ENCODE results near the gene SERPINH1. TPM values are rescaled to one million over a fixed set of nuclear protein-coding genes. Genes with fewer than 3 reads are reported as not detected.

The SERPINH1 gene
- polyA plus RNA-seq, 2 of the 4 experiments (the other 2 are of a cell fraction), result 70.7 to 162 TPM

GRCh38 chr11:75566763-75567279 is 4.8 kb downstream of the SERPINH1 start:
- ChIA-PET CTCF (interaction anchor here (0.6 to 17.9 kb wide), 5 partner anchors 8 to 287 kb away, joined by 3 to 137 read pairs (median 4); no protein-coding TSS in a partner anchor), POLR2A (no interaction called here)
- Histone ChIP-seq H3K4me2 (no peak overlapping the region), H3K4me3 (no peak overlapping the region), H3K4me1 (peaks cover 31% of the 10 kb centered on the region), H3K27ac (no peak overlapping the region; a peak in 1 of 6 replicates), H3K9me3 (no peaks in the 10 kb centered on the region)
- TF ChIP-seq CBX8 (IDR thresholded peaks at IDR 0.05), result no peak
- ATAC-seq (no peak), DNase-seq (ENCODE audit: low read depth in 1 of 2, low spot score in 1 of 2) (no peak), FAIRE-seq (no peak)
- WGBS (ENCODE audit: missing lambda C conversion rate), result 97% methylated on average over 34 of the region's 34 CpGs

- WGBS (ENCODE audit: missing lambda C conversion rate), result 94% methylated on average over 6 of the region's 6 CpGs
- TF ChIP-seq CBX8 (IDR thresholded peaks at IDR 0.05), result no peak
- TF ChIP-seq MAX (IDR thresholded peaks at IDR 0.05), result no peak
- TF ChIP-seq MAZ (IDR thresholded peaks at IDR 0.05; ENCODE audit: borderline replicate concordance, low read depth, low read length), result no peak
- TF ChIP-seq KDM1A (IDR thresholded peaks at IDR 0.05; ENCODE audit: low read depth), result no peak
- no peak for TF ChIP-seq RCOR1 (IDR thresholded peaks at IDR 0.05; ENCODE audit: low read depth, low read length)
- TF ChIP-seq CBX2 (IDR thresholded peaks at IDR 0.05; ENCODE audit: borderline replicate concordance, low read depth), result no peak
- TF ChIP-seq HDAC2 (IDR thresholded peaks at IDR 0.05), result no peak
- TF ChIP-seq JUN (IDR thresholded peaks at IDR 0.05), result no peak
- TF ChIP-seq BCL3 (IDR thresholded peaks at IDR 0.05), result no peak
- no peak for TF ChIP-seq EHF (CRISPR knock-in tag; IDR thresholded peaks at IDR 0.05)
- no peak for TF ChIP-seq CTCF (IDR thresholded peaks at IDR 0.05)
- TF ChIP-seq HEYL (CRISPR knock-in tag; IDR thresholded peaks at IDR 0.05), result no peak
- no peak for TF ChIP-seq CEBPB (IDR thresholded peaks at IDR 0.05)
- TF ChIP-seq TP53 (CRISPR knock-in tag; IDR thresholded peaks at IDR 0.05), result no peak
- no peak for TF ChIP-seq CHD4 (IDR thresholded peaks at IDR 0.05; ENCODE audit: borderline replicate concordance)
- no peak for TF ChIP-seq BHLHE40 (IDR thresholded peaks at IDR 0.05; ENCODE audit: low read depth, low read length)
- no peak for TF ChIP-seq SREBF2 (IDR thresholded peaks at IDR 0.05)
- TF ChIP-seq ATOH8 (CRISPR knock-in tag; IDR thresholded peaks at IDR 0.05; ENCODE audit: low read depth), result no peak
- no peak for TF ChIP-seq KDM5A (IDR thresholded peaks at IDR 0.05)
- DNase-seq (ENCODE audit: low read depth in 1 of 2, low spot score in 1 of 2) (no peak), FAIRE-seq (no peak), ATAC-seq (no peak)
- POLR2A ChIA-PET, result no interaction called here
- Histone ChIP-seq H3K4me1 (peaks cover 31% of the 10 kb centered on the region), H3K4me3 (no peak overlapping the region), H3K27ac (no peak overlapping the region), H3K9me3 (no peaks in the 10 kb centered on the region), H3K4me2 (no peak overlapping the region)
- CTCF ChIA-PET, result interaction anchor here (0.9 to 17.9 kb wide), 2 partner anchors 7 to 13 kb away, joined by 3 to 137 read pairs; no protein-coding TSS in a partner anchor
Measured at GRCh38 chr11:75567971-75568370, 5.9 kb downstream of the SERPINH1 start.

- ATAC-seq, result no peak
- FAIRE-seq, result no peak
- no peak overlapping the region for H3K4me2 ChIP-seq
- WGBS (ENCODE audit: missing lambda C conversion rate), result 92% methylated on average over 14 of the region's 14 CpGs
- POLR2A ChIA-PET, result no interaction called here
- DNase-seq (ENCODE audit: low read depth in 1 of 2, low spot score in 1 of 2), result no peak
- no peak overlapping the region for H3K4me3 ChIP-seq
- peaks cover 27% of the 10 kb centered on the region for H3K4me1 ChIP-seq
- no peaks in the 10 kb centered on the region for H3K9me3 ChIP-seq
- no peak overlapping the region for H3K27ac ChIP-seq
- CTCF ChIA-PET, result interaction anchor here (0.6 to 17.9 kb wide), 7 partner anchors 6 to 259 kb away, joined by 3 to 137 read pairs (median 3); no protein-coding TSS in a partner anchor
- TF ChIP-seq POLR2A (IDR thresholded peaks at IDR 0.05; ENCODE audit: low read length) (no peak), POLR2AphosphoS2 (conservative IDR thresholded peaks at IDR 0.05; ENCODE audit: low read length) (no peak), E2F6 (IDR thresholded peaks at IDR 0.05; ENCODE audit: borderline replicate concordance, low read depth) (no peak)
Measured at GRCh38 chr11:75568616-75569219, 6.7 kb downstream of the SERPINH1 start.
